DOHH2 (cell line): ENCODE measurements around the gene MYF5.

Experiments used
- H3F3A ChIP-seq: fragments of 200-600 bp; sonication (generic), shearing (Covaris generic); 2 replicates; pipeline ENCODE4 v1.6.0; 2016; ENCODE audit warnings: antibody characterized with exemption, mild to moderate bottlenecking; ENCODE audit not compliant: control insufficient read depth, insufficient read depth
- H3K27ac ChIP-seq: fragments of 200-600 bp; sonication (generic); 2 replicates; pipeline ENCODE4 v1.5.1; 2014; ENCODE audit warnings: low read depth, mild to moderate bottlenecking, low read length, moderate library complexity
- H3K27me3 ChIP-seq: fragments of 200-600 bp; sonication (generic); 2 replicates; pipeline ENCODE4 v1.6.1; 2014; ENCODE audit warnings: mild to moderate bottlenecking, low read length, mixed read lengths; ENCODE audit not compliant: control insufficient read depth
- H3K36me3 ChIP-seq: fragments of 200-600 bp; sonication (generic); 2 replicates; pipeline ENCODE4 v1.6.1; 2014; ENCODE audit warnings: mild to moderate bottlenecking, low read length, moderate library complexity, mixed read lengths; ENCODE audit not compliant: control insufficient read depth
- H3K4me1 ChIP-seq: fragments of 200-600 bp; sonication (generic); 2 replicates; pipeline ENCODE4 v1.6.1; 2014; ENCODE audit warnings: mild to moderate bottlenecking, low read length, mixed read lengths; ENCODE audit not compliant: control insufficient read depth
- H3K4me2 ChIP-seq: fragments of 200-600 bp; sonication (generic); 2 replicates; pipeline ENCODE4 v1.6.0; 2014; ENCODE audit warnings: mild to moderate bottlenecking, low read length, moderate library complexity
- H3K4me3 ChIP-seq: fragments of 200-600 bp; sonication (generic); 2 replicates; pipeline ENCODE4 v1.5.1; 2014; ENCODE audit warnings: mild to moderate bottlenecking, low read length, mixed read lengths
- H3K79me2 ChIP-seq: fragments of 200-600 bp; sonication (generic); 2 replicates; pipeline ENCODE4 v1.6.1; 2014; ENCODE audit warnings: mild to moderate bottlenecking, low read length, mixed read lengths; ENCODE audit not compliant: control insufficient read depth
- H3K9me2 ChIP-seq: fragments of 200-600 bp; sonication (generic); replicated peaks from 2 replicates; pipeline ENCODE4 v1.6.1; 2014; ENCODE audit warnings: mild to moderate bottlenecking, low read length, mixed read lengths; ENCODE audit not compliant: control insufficient read depth
- H3K9me3 ChIP-seq: fragments of 200-600 bp; sonication (generic); 2 replicates; pipeline ENCODE4 v1.6.1; 2014; ENCODE audit warnings: antibody characterized with exemption, low read length, mixed read lengths; ENCODE audit not compliant: control insufficient read depth, insufficient read depth
- H4K20me1 ChIP-seq: fragments of 200-600 bp; sonication (generic); 2 replicates; pipeline ENCODE4 v1.6.0; 2014; ENCODE audit warnings: low read depth, mild to moderate bottlenecking, antibody characterized with exemption, low read length, moderate library complexity; ENCODE audit not compliant: control insufficient read depth, insufficient read depth
- CTCF ChIP-seq: fragments of 200-600 bp; sonication (generic); IDR thresholded peaks from one replicate; pipeline ENCODE4 v1.5.1; 2014; ENCODE audit warnings: antibody characterized with exemption, mild to moderate bottlenecking, low read depth, low read length; ENCODE audit not compliant: poor library complexity, severe bottlenecking
- EZH2phosphoT487 ChIP-seq: fragments of 200-600 bp; sonication (generic); IDR thresholded peaks from 2 replicates; pipeline ENCODE4 v1.6.1; 2017; ENCODE audit warnings: borderline replicate concordance, mild to moderate bottlenecking, antibody characterized with exemption, low read length, moderate library complexity, mixed read lengths

The MYF5 gene

GRCh38 chr12:80752464-80752863, 35.8 kb downstream of the MYF5 start:
- Histone ChIP-seq H3K36me3 (no peaks in the 10 kb centered on the region), H3K4me3 (no peak overlapping the region), H3K4me2 (no peak overlapping the region), H3K79me2 (no peaks in the 10 kb centered on the region), H3K27ac (no peak overlapping the region), H3K9me2 (no peaks in the 10 kb centered on the region), H3K4me1 (no peaks in the 10 kb centered on the region), H4K20me1 (no peaks in the 10 kb centered on the region), H3F3A (no peaks in the 10 kb centered on the region), H3K27me3 (no peaks in the 10 kb centered on the region), H3K9me3 (no peaks in the 10 kb centered on the region)
- no peak for TF ChIP-seq CTCF
- TF ChIP-seq EZH2phosphoT487: no peak

GRCh38 chr12:80754274-80754673, 37.6 kb downstream of the MYF5 start:
- H3F3A ChIP-seq: no peaks in the 10 kb centered on the region
- H3K27me3 ChIP-seq: no peaks in the 10 kb centered on the region
- no peak overlapping the region for H3K4me3 ChIP-seq
- H4K20me1 ChIP-seq: no peaks in the 10 kb centered on the region
- TF ChIP-seq EZH2phosphoT487 (no peak), CTCF (no peak)
- H3K4me1 ChIP-seq: no peaks in the 10 kb centered on the region
- H3K9me2 ChIP-seq: no peaks in the 10 kb centered on the region
- H3K36me3 ChIP-seq: no peaks in the 10 kb centered on the region
- H3K9me3 ChIP-seq: no peaks in the 10 kb centered on the region
- no peaks in the 10 kb centered on the region for H3K79me2 ChIP-seq
- H3K4me2 ChIP-seq: no peak overlapping the region
- no peak overlapping the region for H3K27ac ChIP-seq

GRCh38 chr12:80756875-80757274, 40.2 kb downstream of the MYF5 start:
- Histone ChIP-seq H3K9me3 (no peaks in the 10 kb centered on the region), H3K4me3 (no peak overlapping the region), H3K79me2 (no peaks in the 10 kb centered on the region), H3K36me3 (no peaks in the 10 kb centered on the region), H3K4me2 (no peak overlapping the region), H3K4me1 (no peaks in the 10 kb centered on the region), H4K20me1 (no peaks in the 10 kb centered on the region), H3F3A (no peaks in the 10 kb centered on the region), H3K27ac (no peak overlapping the region), H3K9me2 (no peaks in the 10 kb centered on the region), H3K27me3 (no peaks in the 10 kb centered on the region)
- no peak for TF ChIP-seq EZH2phosphoT487
- TF ChIP-seq CTCF: no peak

- H3K9me3 ChIP-seq: no peaks in the 10 kb centered on the region
- H3K27ac ChIP-seq: no peak overlapping the region
- H3K36me3 ChIP-seq: no peaks in the 10 kb centered on the region
- no peaks in the 10 kb centered on the region for H3K79me2 ChIP-seq
- H3F3A ChIP-seq: no peaks in the 10 kb centered on the region
- no peak overlapping the region for H3K4me2 ChIP-seq
- no peak for TF ChIP-seq EZH2phosphoT487
- TF ChIP-seq CTCF: no peak
- no peaks in the 10 kb centered on the region for H3K27me3 ChIP-seq
- no peak overlapping the region for H3K4me3 ChIP-seq
- peaks cover 23% of the 10 kb centered on the region for H3K4me1 ChIP-seq
- H3K9me2 ChIP-seq: no peaks in the 10 kb centered on the region
- H4K20me1 ChIP-seq: no peaks in the 10 kb centered on the region
These were observed 45.1 kb downstream of the MYF5 start for GRCh38 chr12:80761838-80762237.
